ENCODE measurements around the gene ASCC3. TPM values are rescaled to one million over a fixed set of nuclear protein-coding genes. Genes with fewer than 3 reads are reported as not detected.

Gene ASCC3
- total and polyA plus RNA-seq, 2 experiments from 2014 or later, result 92.9 to 129 TPM

DNA sequence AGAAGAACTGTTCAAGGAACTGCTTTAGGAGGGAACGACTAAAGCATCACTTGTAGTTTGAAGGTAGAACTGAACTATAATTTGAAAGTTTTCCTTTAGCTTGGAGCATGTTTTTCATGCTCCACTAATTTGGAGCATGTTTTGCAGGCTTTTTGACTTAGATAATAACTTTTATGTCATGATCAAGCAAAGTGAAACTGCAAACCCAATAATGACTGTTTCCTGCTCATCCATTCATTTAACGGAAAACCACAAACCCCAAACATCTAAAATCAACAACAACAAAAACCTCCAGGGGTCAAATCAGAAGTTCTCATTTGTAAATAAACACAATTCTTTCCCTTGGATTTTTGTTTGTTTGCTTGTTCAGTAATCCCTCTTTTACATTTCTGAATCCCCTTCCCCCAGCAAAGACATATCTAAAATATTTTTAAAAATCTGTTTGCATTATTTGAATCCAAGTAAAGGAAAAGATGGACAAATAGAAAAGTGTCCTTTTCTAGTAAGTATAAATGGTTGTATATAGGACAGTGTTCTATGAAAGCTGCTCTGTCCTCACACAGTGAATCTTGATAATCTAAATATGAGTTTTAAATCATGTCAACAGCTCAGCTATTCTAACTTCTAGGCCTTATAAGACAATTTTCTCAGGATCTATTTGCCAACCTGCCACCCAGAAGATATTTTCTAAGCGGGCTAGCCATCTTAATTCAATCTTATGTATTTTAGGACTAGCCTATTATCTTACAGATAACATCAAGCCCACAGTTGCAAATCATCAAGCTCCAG lies 419.0 kb downstream of the ASCC3 start (continued):
- TF ChIP-seq, protein P1, sequence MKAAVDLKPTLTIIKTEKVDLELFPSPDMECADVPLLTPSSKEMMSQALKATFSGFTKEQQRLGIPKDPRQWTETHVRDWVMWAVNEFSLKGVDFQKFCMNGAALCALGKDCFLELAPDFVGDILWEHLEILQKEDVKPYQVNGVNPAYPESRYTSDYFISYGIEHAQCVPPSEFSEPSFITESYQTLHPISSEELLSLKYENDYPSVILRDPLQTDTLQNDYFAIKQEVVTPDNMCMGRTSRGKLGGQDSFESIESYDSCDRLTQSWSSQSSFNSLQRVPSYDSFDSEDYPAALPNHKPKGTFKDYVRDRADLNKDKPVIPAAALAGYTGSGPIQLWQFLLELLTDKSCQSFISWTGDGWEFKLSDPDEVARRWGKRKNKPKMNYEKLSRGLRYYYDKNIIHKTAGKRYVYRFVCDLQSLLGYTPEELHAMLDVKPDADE (IDR thresholded peaks at IDR 0.05), result no peak
- TF ChIP-seq POLR2AphosphoS5 (IDR thresholded peaks at IDR 0.05; ENCODE audit: low read depth) (no peak), ZNF331 (CRISPR knock-in tag; IDR thresholded peaks at IDR 0.05; ENCODE audit: low read depth) (no peak), JUNB (IDR thresholded peaks at IDR 0.05; ENCODE audit: unreplicated experiment) (no peak)
- TF ChIP-seq, protein P2, sequence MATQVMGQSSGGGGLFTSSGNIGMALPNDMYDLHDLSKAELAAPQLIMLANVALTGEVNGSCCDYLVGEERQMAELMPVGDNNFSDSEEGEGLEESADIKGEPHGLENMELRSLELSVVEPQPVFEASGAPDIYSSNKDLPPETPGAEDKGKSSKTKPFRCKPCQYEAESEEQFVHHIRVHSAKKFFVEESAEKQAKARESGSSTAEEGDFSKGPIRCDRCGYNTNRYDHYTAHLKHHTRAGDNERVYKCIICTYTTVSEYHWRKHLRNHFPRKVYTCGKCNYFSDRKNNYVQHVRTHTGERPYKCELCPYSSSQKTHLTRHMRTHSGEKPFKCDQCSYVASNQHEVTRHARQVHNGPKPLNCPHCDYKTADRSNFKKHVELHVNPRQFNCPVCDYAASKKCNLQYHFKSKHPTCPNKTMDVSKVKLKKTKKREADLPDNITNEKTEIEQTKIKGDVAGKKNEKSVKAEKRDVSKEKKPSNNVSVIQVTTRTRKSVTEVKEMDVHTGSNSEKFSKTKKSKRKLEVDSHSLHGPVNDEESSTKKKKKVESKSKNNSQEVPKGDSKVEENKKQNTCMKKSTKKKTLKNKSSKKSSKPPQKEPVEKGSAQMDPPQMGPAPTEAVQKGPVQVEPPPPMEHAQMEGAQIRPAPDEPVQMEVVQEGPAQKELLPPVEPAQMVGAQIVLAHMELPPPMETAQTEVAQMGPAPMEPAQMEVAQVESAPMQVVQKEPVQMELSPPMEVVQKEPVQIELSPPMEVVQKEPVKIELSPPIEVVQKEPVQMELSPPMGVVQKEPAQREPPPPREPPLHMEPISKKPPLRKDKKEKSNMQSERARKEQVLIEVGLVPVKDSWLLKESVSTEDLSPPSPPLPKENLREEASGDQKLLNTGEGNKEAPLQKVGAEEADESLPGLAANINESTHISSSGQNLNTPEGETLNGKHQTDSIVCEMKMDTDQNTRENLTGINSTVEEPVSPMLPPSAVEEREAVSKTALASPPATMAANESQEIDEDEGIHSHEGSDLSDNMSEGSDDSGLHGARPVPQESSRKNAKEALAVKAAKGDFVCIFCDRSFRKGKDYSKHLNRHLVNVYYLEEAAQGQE (IDR thresholded peaks at IDR 0.05; ENCODE audit: unreplicated experiment), result no peak

DNA sequence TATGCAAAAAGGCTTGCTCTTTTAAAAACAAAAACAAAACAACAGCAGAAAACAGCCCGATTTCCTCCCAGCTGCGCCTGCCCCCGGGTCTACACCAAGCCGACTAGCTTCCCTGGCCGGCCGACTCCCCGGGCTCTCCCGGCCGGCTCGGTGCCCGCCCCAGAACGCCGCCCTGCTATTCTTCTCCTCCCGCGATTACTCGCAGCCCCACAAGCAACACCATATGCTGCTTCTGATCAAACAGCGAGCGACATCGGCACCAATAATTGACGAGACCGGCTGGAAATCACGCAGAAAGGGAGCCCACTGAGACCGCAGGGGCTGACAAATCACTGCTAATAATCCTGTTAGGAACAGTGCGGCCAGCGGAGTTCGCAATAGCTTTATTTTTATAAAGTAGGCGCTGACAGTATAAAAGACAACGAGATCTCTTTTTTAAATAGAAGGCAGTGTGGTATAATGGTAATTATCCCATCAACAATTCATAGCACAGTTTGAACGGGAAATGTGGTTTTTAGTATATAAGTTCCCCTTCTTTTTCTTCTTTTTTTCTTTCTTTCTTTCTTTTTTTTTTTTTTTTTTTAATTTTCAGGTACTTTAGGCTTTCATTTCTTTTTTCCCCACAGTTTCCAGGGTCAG lies 419.7 kb downstream of the ASCC3 start:
- ATAC-seq (peak; percentile 11), DNase-seq (ENCODE audit: low spot score) (peak; percentile 74)
- Mint-ChIP-seq H3K9me3 (no peaks in the 10 kb centered on the region; the same call in 2 of the 3 replicates), H3K27me3 (ENCODE audit: insufficient read depth, low read depth, poor library complexity) (peaks cover 60% of the 10 kb centered on the region), H3K36me3 (ENCODE audit: low read depth) (peaks cover 2% of the 10 kb centered on the region; the same call in 1 of the 3 replicates), H3K4me3 (peak overlapping the region; percentile 59), H3K27ac (no peak overlapping the region), H3K4me1 (peaks cover 66% of the 10 kb centered on the region)
- peaks cover 75% of the 10 kb centered on the region for H3K4me1 ChIP-seq (ENCODE audit: insufficient read depth)
- peak overlapping the region; percentile 55 for H3K4me3 ChIP-seq
- H3K27me3 ChIP-seq (ENCODE audit: insufficient read depth), result peaks cover 100% of the 10 kb centered on the region
- no peak for TF ChIP-seq JUNB (IDR thresholded peaks at IDR 0.05; ENCODE audit: unreplicated experiment)
- peak; percentile 99 for TF ChIP-seq EZH2phosphoT487 (IDR thresholded peaks at IDR 0.05; ENCODE audit: unreplicated experiment)
- TF ChIP-seq EZH2 (IDR thresholded peaks at IDR 0.05; ENCODE audit: low read depth, unreplicated experiment), result peak; percentile 96
- TF ChIP-seq POLR2AphosphoS5 (IDR thresholded peaks at IDR 0.05; ENCODE audit: low read depth), result no peak
- TF ChIP-seq NANOG (IDR thresholded peaks at IDR 0.05; ENCODE audit: borderline replicate concordance), result no peak
- H3K9me2 ChIP-seq (ENCODE audit: insufficient read depth), result no peaks in the 10 kb centered on the region
- peak overlapping the region; percentile 82 for H3K4me2 ChIP-seq
- no peaks in the 10 kb centered on the region for H3K36me3 ChIP-seq (ENCODE audit: insufficient read depth)
- peaks cover 37% of the 10 kb centered on the region for H3F3A ChIP-seq (replicated peaks; ENCODE audit: low read depth)
- H3K79me2 ChIP-seq (replicated peaks; ENCODE audit: insufficient read depth), result no peaks in the 10 kb centered on the region
- peaks cover 49% of the 10 kb centered on the region for H4K20me1 ChIP-seq (replicated peaks; ENCODE audit: insufficient read depth)
- no peak overlapping the region for H3K27ac ChIP-seq (ENCODE audit: low read depth)
- H2AFZ ChIP-seq, result no peak overlapping the region

Data from GM23338 (cell line).